ENCODE measurements around the gene RBFOX1.

RBFOX1 gene

DNA sequence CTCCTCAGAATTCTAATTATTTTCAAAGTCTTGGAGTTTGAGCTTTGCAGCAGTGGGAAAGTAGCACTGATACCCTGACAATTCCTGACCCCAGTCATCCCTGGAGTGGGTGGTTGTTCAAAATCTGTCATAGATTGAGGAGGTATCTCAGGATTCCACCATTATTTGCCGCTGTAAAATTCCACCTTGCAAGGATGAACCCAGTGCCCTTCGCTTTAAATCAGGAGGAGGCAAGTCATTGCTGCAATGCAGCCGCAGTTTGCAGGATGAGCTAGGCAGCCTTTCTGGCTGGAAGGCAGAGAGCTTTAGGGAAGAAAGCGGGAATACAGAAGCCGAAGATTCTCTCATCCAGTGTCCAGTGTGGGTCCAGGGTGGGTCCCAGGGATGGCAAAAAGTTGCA lies 296.9 kb downstream of the RBFOX1 start:
- no peak for DNase-seq (ENCODE audit: low spot score)
- in situ Hi-C loops (cut with MboI; ENCODE audit: low pct_unique_long_range_greater_than_20kb, low sequenced_read_pairs, unreplicated experiment) = no loop called here
- TF ChIP-seq, protein P1, sequence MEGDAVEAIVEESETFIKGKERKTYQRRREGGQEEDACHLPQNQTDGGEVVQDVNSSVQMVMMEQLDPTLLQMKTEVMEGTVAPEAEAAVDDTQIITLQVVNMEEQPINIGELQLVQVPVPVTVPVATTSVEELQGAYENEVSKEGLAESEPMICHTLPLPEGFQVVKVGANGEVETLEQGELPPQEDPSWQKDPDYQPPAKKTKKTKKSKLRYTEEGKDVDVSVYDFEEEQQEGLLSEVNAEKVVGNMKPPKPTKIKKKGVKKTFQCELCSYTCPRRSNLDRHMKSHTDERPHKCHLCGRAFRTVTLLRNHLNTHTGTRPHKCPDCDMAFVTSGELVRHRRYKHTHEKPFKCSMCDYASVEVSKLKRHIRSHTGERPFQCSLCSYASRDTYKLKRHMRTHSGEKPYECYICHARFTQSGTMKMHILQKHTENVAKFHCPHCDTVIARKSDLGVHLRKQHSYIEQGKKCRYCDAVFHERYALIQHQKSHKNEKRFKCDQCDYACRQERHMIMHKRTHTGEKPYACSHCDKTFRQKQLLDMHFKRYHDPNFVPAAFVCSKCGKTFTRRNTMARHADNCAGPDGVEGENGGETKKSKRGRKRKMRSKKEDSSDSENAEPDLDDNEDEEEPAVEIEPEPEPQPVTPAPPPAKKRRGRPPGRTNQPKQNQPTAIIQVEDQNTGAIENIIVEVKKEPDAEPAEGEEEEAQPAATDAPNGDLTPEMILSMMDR (IDR thresholded peaks at IDR 0.05; ENCODE audit: extremely low read depth, insufficient read depth, missing control alignments) = no peak

- in situ Hi-C loops (cut with MboI; ENCODE audit: low pct_unique_long_range_greater_than_20kb, low sequenced_read_pairs, unreplicated experiment) = no loop called here
- DNase-seq (ENCODE audit: low spot score) = no peak
- TF ChIP-seq, protein P1 (IDR thresholded peaks at IDR 0.05; ENCODE audit: extremely low read depth, insufficient read depth, missing control alignments) = no peak
These were observed 304.8 kb downstream of the RBFOX1 start for GRCh38 chr16:7637446-7637845.

GRCh38 chr16:7638306-7638705 lies 305.7 kb downstream of the RBFOX1 start:
- DNase-seq (ENCODE audit: low spot score) = no peak
- in situ Hi-C loops (cut with MboI; ENCODE audit: low pct_unique_long_range_greater_than_20kb, low sequenced_read_pairs, unreplicated experiment) = no loop called here
- TF ChIP-seq, protein P1 (IDR thresholded peaks at IDR 0.05; ENCODE audit: extremely low read depth, insufficient read depth, missing control alignments) = no peak

GRCh38 chr16:7640334-7640733 lies 307.7 kb downstream of the RBFOX1 start:
- TF ChIP-seq, protein P1 (IDR thresholded peaks at IDR 0.05; ENCODE audit: extremely low read depth, insufficient read depth, missing control alignments) = no peak
- no peak for DNase-seq (ENCODE audit: low spot score)
- in situ Hi-C loops (cut with MboI; ENCODE audit: low pct_unique_long_range_greater_than_20kb, low sequenced_read_pairs, unreplicated experiment) = no loop called here

GRCh38 chr16:7644176-7644575 lies 311.5 kb downstream of the RBFOX1 start:
- TF ChIP-seq, protein P1 (IDR thresholded peaks at IDR 0.05; ENCODE audit: extremely low read depth, insufficient read depth, missing control alignments) = no peak
- in situ Hi-C loops (cut with MboI; ENCODE audit: low pct_unique_long_range_greater_than_20kb, low sequenced_read_pairs, unreplicated experiment) = no loop called here

DNA sequence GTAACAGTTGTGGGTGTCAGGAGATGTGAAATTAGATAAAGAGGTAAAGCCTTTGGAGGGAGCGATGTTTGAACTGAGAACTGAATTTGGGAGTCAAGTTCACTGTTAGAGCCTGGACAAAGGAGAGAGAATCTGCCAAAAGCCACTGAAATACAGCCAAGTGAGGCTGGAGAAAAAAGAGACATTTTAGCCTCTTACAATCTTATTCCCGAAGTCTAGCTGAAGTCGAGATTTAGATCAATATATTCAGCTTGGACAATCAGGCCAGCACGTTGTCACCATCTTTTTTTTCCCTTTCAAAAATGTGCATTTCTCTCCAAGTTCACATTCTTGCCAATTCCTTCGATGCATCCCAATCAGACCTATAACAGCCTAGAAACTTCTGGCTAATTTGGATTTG lies 312.2 kb downstream of the RBFOX1 start:
- in situ Hi-C loops (cut with MboI; ENCODE audit: low pct_unique_long_range_greater_than_20kb, low sequenced_read_pairs, unreplicated experiment) = no loop called here
- TF ChIP-seq, protein P1 (IDR thresholded peaks at IDR 0.05; ENCODE audit: extremely low read depth, insufficient read depth, missing control alignments) = no peak
- DNase-seq (ENCODE audit: low spot score) = no peak

More at GRCh38 chr16:7644176-7644575, 311.5 kb downstream of the RBFOX1 start:
- no peak for DNase-seq (ENCODE audit: low spot score)
